Cardiac muscle cell (in vitro differentiated cells and primary cell): ENCODE results near the gene TPP2. TPM values are rescaled to one million over a fixed set of nuclear protein-coding genes. Genes with fewer than 3 reads are reported as not detected.

Experiments used
- DNase-seq, 2 donors: peaks; one replicate each; pipeline versions ENCODE4 v3.0.0 to v3.0.0-alpha.2; 2010 to 2017; ENCODE audit warnings: low read depth in 1 of 2, low spot score in 1 of 2
- H3K27ac ChIP-seq: fragments of 200-600 bp; sonication (generic); 2 replicates; pipeline ENCODE4 v1.5.1; 2016
- H3K27me3 ChIP-seq: fragments of 200-600 bp; sonication (generic); 2 replicates; pipeline ENCODE4 v1.6.0; 2016; ENCODE audit warnings: control low read depth
- H3K36me3 ChIP-seq: fragments of 200-600 bp; sonication (generic); 2 replicates; pipeline ENCODE4 v1.5.1; 2016; ENCODE audit warnings: control low read depth
- H3K4me1 ChIP-seq: fragments of 200-600 bp; sonication (generic); 2 replicates; pipeline ENCODE4 v1.8.1; 2017; ENCODE audit warnings: low read depth, mild to moderate bottlenecking, mixed run types
- H3K4me3 ChIP-seq: fragments of 200-600 bp; sonication (generic); 2 replicates; pipeline ENCODE4 v1.5.1; 2016; ENCODE audit warnings: mild to moderate bottlenecking
- H3K9me3 ChIP-seq: fragments of 200-600 bp; sonication (generic); 2 replicates; pipeline ENCODE4 v1.5.1; 2017; ENCODE audit warnings: low read depth, mild to moderate bottlenecking, control low read depth
- polyA plus RNA-seq: library from polyadenylated mRNA; unstranded; fragments of >200 nt; fragmentation: Nextera tagmentation; extraction: Ambion mirVana; gene quantifications from 2 replicates; pipeline ENCODE4 v1.2.1, GENCODE V29; 2016
- total RNA-seq: library from RNA; depleted of rRNA; stranded (reverse); fragments of >200 nt; gene quantifications from 2 replicates; pipeline ENCODE4 v1.2.3, GENCODE V29; 2016
- TF ChIP-seq, protein P1 (sequence below): IDR thresholded peaks from 2 replicates; pipeline ENCODE4 v1.5.1; 2012; ENCODE audit warnings: low read depth, mild to moderate bottlenecking, low read length

TPP2 gene
- total and polyA plus RNA-seq, 2 experiments from 2014 or later: 19.3 to 30.6 TPM

- TF ChIP-seq, protein P1, sequence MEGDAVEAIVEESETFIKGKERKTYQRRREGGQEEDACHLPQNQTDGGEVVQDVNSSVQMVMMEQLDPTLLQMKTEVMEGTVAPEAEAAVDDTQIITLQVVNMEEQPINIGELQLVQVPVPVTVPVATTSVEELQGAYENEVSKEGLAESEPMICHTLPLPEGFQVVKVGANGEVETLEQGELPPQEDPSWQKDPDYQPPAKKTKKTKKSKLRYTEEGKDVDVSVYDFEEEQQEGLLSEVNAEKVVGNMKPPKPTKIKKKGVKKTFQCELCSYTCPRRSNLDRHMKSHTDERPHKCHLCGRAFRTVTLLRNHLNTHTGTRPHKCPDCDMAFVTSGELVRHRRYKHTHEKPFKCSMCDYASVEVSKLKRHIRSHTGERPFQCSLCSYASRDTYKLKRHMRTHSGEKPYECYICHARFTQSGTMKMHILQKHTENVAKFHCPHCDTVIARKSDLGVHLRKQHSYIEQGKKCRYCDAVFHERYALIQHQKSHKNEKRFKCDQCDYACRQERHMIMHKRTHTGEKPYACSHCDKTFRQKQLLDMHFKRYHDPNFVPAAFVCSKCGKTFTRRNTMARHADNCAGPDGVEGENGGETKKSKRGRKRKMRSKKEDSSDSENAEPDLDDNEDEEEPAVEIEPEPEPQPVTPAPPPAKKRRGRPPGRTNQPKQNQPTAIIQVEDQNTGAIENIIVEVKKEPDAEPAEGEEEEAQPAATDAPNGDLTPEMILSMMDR: no peak
Measured at GRCh38 chr13:102558029-102558428, 38.8 kb upstream of the TPP2 start.

GRCh38 chr13:102561933-102562332, 34.9 kb upstream of the TPP2 start:
- TF ChIP-seq, protein P1: no peak
- H3K4me1 ChIP-seq: no peaks in the 10 kb centered on the region
- no peak for DNase-seq
- H3K4me3 ChIP-seq: no peak overlapping the region
- H3K27me3 ChIP-seq: no peaks in the 10 kb centered on the region
- no peaks in the 10 kb centered on the region for H3K9me3 ChIP-seq
- H3K27ac ChIP-seq: no peak overlapping the region
- H3K36me3 ChIP-seq: no peaks in the 10 kb centered on the region

More at GRCh38 chr13:102558029-102558428, 38.8 kb upstream of the TPP2 start:
- H3K27me3 ChIP-seq: no peaks in the 10 kb centered on the region
- H3K36me3 ChIP-seq: no peaks in the 10 kb centered on the region
- DNase-seq: no peak
- no peak overlapping the region for H3K4me3 ChIP-seq
- H3K4me1 ChIP-seq: no peaks in the 10 kb centered on the region
- H3K27ac ChIP-seq: no peak overlapping the region
- no peaks in the 10 kb centered on the region for H3K9me3 ChIP-seq

DNA sequence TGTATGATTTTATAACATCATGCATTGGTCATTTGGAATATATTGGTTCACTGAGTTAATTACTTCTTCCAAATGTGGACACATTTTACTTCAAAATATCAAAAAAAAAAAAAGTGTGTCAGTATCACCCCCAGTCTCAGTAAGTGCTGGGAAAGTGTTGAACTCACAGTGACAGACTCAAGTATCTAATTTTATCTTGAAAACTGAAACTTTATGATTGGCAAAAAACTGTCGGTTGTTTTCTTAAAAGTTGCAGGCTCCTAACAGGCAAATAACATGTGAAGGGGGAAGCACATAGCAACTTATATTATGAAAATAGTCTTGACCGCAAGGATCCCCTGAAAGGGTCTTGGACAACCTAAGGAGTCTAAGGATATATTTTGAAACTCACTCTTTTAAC, 33.5 kb upstream of the TPP2 start:
- H3K27ac ChIP-seq: no peak overlapping the region
- no peaks in the 10 kb centered on the region for H3K4me1 ChIP-seq
- no peaks in the 10 kb centered on the region for H3K9me3 ChIP-seq
- no peaks in the 10 kb centered on the region for H3K36me3 ChIP-seq
- H3K4me3 ChIP-seq: no peak overlapping the region
- no peaks in the 10 kb centered on the region for H3K27me3 ChIP-seq
- TF ChIP-seq, protein P1: no peak
- DNase-seq: no peak

DNA sequence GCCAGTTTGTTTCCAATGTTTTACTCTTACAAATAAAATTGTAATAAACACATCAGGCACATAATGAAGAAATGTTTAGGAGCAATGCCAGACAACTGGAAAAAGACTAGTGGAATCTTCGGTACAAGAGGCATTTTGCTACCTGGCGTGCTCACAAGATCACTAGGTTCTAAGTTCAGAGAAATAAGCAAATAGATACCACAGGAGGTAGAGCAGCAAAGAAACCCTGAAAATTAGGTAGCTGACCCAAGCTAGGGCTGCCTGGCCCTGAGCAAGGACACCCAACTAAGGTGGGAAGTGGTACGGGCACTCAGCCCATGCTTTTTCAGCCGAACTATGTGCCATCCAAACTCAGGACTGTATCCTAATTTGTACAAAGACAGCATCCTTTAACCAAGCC, 32.2 kb upstream of the TPP2 start:
- Histone ChIP-seq H3K27me3 (no peaks in the 10 kb centered on the region), H3K9me3 (no peaks in the 10 kb centered on the region), H3K4me3 (no peak overlapping the region), H3K27ac (no peak overlapping the region), H3K36me3 (no peaks in the 10 kb centered on the region), H3K4me1 (no peaks in the 10 kb centered on the region)
- DNase-seq: no peak
- TF ChIP-seq, protein P1: no peak

- H3K36me3 ChIP-seq: no peaks in the 10 kb centered on the region
- no peaks in the 10 kb centered on the region for H3K27me3 ChIP-seq
- no peak overlapping the region for H3K27ac ChIP-seq
- DNase-seq: no peak
- H3K4me1 ChIP-seq: no peaks in the 10 kb centered on the region
- no peak overlapping the region for H3K4me3 ChIP-seq
- no peaks in the 10 kb centered on the region for H3K9me3 ChIP-seq
- TF ChIP-seq, protein P1: no peak
Measured at GRCh38 chr13:102566513-102566912, 30.3 kb upstream of the TPP2 start.

- DNase-seq: peak in 1 of 2 donors; percentile 25
Measured at GRCh38 chr13:102567857-102568256, 28.9 kb upstream of the TPP2 start.

More at GRCh38 chr13:102567857-102568256, 28.9 kb upstream of the TPP2 start:
- H3K27me3 ChIP-seq: no peaks in the 10 kb centered on the region
- H3K4me3 ChIP-seq: no peak overlapping the region
- no peak overlapping the region for H3K27ac ChIP-seq
- TF ChIP-seq, protein P1: no peak
- no peaks in the 10 kb centered on the region for H3K9me3 ChIP-seq
- no peaks in the 10 kb centered on the region for H3K36me3 ChIP-seq
- H3K4me1 ChIP-seq: no peaks in the 10 kb centered on the region
